Parathyroid adenoma (tissue), 2 donors: ENCODE data around the gene NEURL3.
"Not testable (repeated sequence)": the region's sequence is repeated elsewhere in the genome, so short reads cannot be mapped to it uniquely, and the experiment has no call there.

Source experiments
- H2AFZ ChIP-seq: fragments of 300-600 bp; sonication (generic); one replicate; pipeline ENCODE4 v1.7.0; 2017; ENCODE audit warnings: antibody characterized with exemption, mild to moderate bottlenecking
- H3K27ac ChIP-seq: fragments of 300-600 bp; sonication (generic); one replicate; pipeline ENCODE4 v1.7.0; 2017
- H3K27me3 ChIP-seq: fragments of 300-600 bp; sonication (generic); one replicate; pipeline ENCODE4 v1.7.0; 2017; ENCODE audit warnings: low read length; ENCODE audit not compliant: control insufficient read depth, insufficient read depth
- H3K36me3 ChIP-seq: fragments of 300-600 bp; sonication (generic); one replicate; pipeline ENCODE4 v1.7.0; 2017; ENCODE audit warnings: low read length; ENCODE audit not compliant: control insufficient read depth, insufficient read depth
- H3K4me1 ChIP-seq: fragments of 300-600 bp; sonication (generic); one replicate; pipeline ENCODE4 v1.7.0; 2017; ENCODE audit warnings: control low read depth
- H3K4me2 ChIP-seq: fragments of 300-600 bp; sonication (generic); one replicate; pipeline ENCODE4 v1.7.0; 2017; ENCODE audit warnings: low read length
- H3K4me3 ChIP-seq: fragments of 300-600 bp; sonication (generic); one replicate; pipeline ENCODE4 v1.7.0; 2017; ENCODE audit warnings: low read depth, low read length
- H3K79me2 ChIP-seq: fragments of 300-600 bp; sonication (generic); one replicate; pipeline ENCODE4 v1.7.0; 2017; ENCODE audit warnings: control low read depth
- H3K9ac ChIP-seq: fragments of 300-600 bp; sonication (generic); one replicate; pipeline ENCODE4 v1.7.0; 2017; ENCODE audit warnings: mild to moderate bottlenecking
- H3K9me3 ChIP-seq: fragments of 300-600 bp; sonication (generic); one replicate; pipeline ENCODE4 v1.7.0; 2017; ENCODE audit warnings: low read length; ENCODE audit not compliant: control insufficient read depth
- CTCF ChIP-seq: fragments of 300-600 bp; sonication (generic); IDR thresholded peaks from one replicate; pipeline ENCODE4 v1.7.0; 2017; ENCODE audit warnings: antibody characterized with exemption, mild to moderate bottlenecking
- donor health status: primary hyperparathyroidism.

The NEURL3 gene

GRCh38 chr2:96501471-96501874 lies 3.7 kb downstream of the NEURL3 start:
- H3K79me2 ChIP-seq: no peaks in the 10 kb centered on the region
- H3K9me3 ChIP-seq: no peaks in the 10 kb centered on the region
- no peak overlapping the region for H3K27ac ChIP-seq
- H3K27me3 ChIP-seq: no peaks in the 10 kb centered on the region
- H3K9ac ChIP-seq: no peak overlapping the region
- TF ChIP-seq CTCF: no peak
- H3K4me1 ChIP-seq: no peaks in the 10 kb centered on the region
- H3K4me2 ChIP-seq: no peak overlapping the region
- no peak overlapping the region for H3K4me3 ChIP-seq
- no peak overlapping the region for H2AFZ ChIP-seq
- no peaks in the 10 kb centered on the region for H3K36me3 ChIP-seq

GRCh38 chr2:96500385-96501066 lies 4.6 kb downstream of the NEURL3 start:
- Histone ChIP-seq H3K36me3 (no peaks in the 10 kb centered on the region), H2AFZ (no peak overlapping the region), H3K79me2 (no peaks in the 10 kb centered on the region), H3K9me3 (no peaks in the 10 kb centered on the region), H3K4me2 (no peak overlapping the region), H3K27me3 (no peaks in the 10 kb centered on the region), H3K4me3 (no peak overlapping the region), H3K27ac (no peak overlapping the region), H3K4me1 (no peaks in the 10 kb centered on the region), H3K9ac (no peak overlapping the region)
- no peak for TF ChIP-seq CTCF

- Histone ChIP-seq H3K36me3 (no peaks in the 10 kb centered on the region), H3K4me1 (no peaks in the 10 kb centered on the region), H3K4me3 (no peak overlapping the region), H3K79me2 (no peaks in the 10 kb centered on the region), H3K27me3 (no peaks in the 10 kb centered on the region), H3K27ac (no peak overlapping the region), H3K4me2 (no peak overlapping the region), H3K9ac (no peak overlapping the region), H3K9me3 (no peaks in the 10 kb centered on the region), H2AFZ (no peak overlapping the region)
- no peak for TF ChIP-seq CTCF
Observed at GRCh38 chr2:96499061-96499960, 5.8 kb downstream of the NEURL3 start.

DNA sequence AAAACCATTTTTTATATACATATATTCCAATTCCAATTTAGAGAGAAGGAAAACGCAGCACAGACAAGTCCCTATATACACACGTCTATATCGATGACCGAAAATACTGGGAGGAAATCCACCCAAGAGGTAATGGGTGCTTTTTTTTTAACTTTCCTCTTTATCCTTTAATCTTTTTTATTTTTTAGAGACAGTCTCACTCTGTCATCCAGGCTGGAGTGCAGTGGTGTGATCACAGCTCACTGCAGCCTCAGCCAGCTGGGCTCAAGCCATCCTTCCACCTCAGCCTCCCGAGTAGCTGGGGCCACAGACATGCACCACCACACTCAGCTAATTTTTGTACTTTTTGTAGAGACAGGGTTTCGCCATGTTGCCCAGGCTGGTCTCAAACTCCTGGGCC lies 6.5 kb downstream of the NEURL3 start:
- not testable (repeated sequence) for H3K4me3 ChIP-seq, H3K79me2 ChIP-seq, H3K9ac ChIP-seq, H3K4me1 ChIP-seq, H3K36me3 ChIP-seq, H3K27me3 ChIP-seq, H2AFZ ChIP-seq, H3K27ac ChIP-seq, H3K9me3 ChIP-seq, H3K4me2 ChIP-seq

- no peaks in the 10 kb centered on the region for H3K9me3 ChIP-seq
- no peak overlapping the region for H3K9ac ChIP-seq
Observed at GRCh38 chr2:96498021-96498431, 7.1 kb downstream of the NEURL3 start.

More at GRCh38 chr2:96498021-96498431, 7.1 kb downstream of the NEURL3 start:
- Histone ChIP-seq H3K27ac (no peak overlapping the region), H3K36me3 (no peaks in the 10 kb centered on the region), H3K27me3 (no peaks in the 10 kb centered on the region), H2AFZ (no peak overlapping the region), H3K4me2 (no peak overlapping the region), H3K4me1 (no peaks in the 10 kb centered on the region), H3K79me2 (no peaks in the 10 kb centered on the region), H3K4me3 (no peak overlapping the region)
- TF ChIP-seq CTCF: no peak
